Measurements from ENCODE around the gene SUSD1. TPM values are rescaled to one million over a fixed set of nuclear protein-coding genes. Genes with fewer than 3 reads are reported as not detected.

Gene SUSD1
- total and polyA plus RNA-seq, 2 experiments from 2014 or later = 4.2 to 8.4 TPM

DNA sequence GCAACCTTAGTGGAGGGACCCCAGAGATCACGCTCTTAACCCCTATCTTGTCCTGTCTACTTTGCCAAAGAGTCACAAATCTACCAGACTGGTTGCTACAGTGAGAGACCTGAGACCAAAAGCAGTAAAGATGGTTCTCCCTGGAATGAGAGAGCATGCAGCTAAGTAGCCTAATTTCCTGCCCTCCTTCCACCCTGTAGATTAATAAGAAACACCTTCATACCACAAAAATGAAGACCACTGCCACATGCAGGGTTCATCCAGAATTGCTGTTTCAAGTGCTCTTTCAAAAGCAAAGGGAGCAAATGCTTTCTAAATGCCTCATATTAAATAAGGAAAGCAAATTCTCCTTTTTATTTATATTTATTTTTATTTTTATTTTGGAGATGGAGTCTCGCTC lies 159.4 kb downstream of the SUSD1 start:
- DNase-seq = no peak
- Histone ChIP-seq H3K36me3 (ENCODE audit: low read depth) (no peaks in the 10 kb centered on the region), H3K27ac (no peak overlapping the region), H3K4me3 (no peak overlapping the region), H2AFZ (no peak overlapping the region), H3F3A (ENCODE audit: insufficient read depth) (peaks cover 45% of the 10 kb centered on the region), H3K4me2 (ENCODE audit: unreplicated experiment) (no peak overlapping the region), H3K9ac (no peak overlapping the region), H3K79me2 (ENCODE audit: insufficient read depth) (no peaks in the 10 kb centered on the region), H4K20me1 (ENCODE audit: insufficient read depth) (no peaks in the 10 kb centered on the region), H3K27me3 (replicated peaks; ENCODE audit: insufficient read depth) (no peaks in the 10 kb centered on the region), H3K4me1 (ENCODE audit: insufficient read depth) (peaks cover 37% of the 10 kb centered on the region), H3K9me2 (ENCODE audit: insufficient read depth) (no peaks in the 10 kb centered on the region), H3K9me3 (ENCODE audit: low read depth) (no peaks in the 10 kb centered on the region)
- WGBS, 2 experiments (ENCODE audit: low coverage in 1 of 2, low lambda C conversion rate in 2 of 2, missing lambda C conversion rate in 2 of 2) = 98% methylated on average over 2 of the region's 2 CpGs
- no peak for TF ChIP-seq EZH2phosphoT487 (IDR thresholded peaks at IDR 0.05; ENCODE audit: insufficient read depth, low read depth)
- no peak for TF ChIP-seq EZH2 (IDR thresholded peaks at IDR 0.05; ENCODE audit: insufficient read depth, poor library complexity, severe bottlenecking)
- in situ Hi-C loops (cut with MboI) = no loop called here

DNA sequence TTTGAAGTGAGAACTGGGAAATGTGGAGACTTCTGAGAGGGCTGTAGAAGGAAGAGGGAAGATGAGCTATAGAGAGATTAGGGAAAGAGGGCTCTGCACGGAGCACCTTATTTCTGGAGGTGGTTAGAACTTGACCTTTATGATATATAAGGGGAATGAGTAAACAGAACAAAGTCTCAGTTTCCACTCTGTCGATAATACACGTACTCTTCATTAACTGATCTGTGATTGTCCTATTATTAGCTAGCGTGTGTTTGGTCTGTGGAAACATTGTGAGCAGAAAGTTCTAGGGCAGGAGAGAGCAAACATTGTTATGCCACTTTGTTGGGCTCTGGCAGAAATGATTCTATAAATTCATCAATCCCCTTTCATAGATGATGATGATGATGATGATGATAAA lies 159.9 kb downstream of the SUSD1 start:
- H3K79me2 ChIP-seq (ENCODE audit: insufficient read depth) = no peaks in the 10 kb centered on the region
- no peaks in the 10 kb centered on the region for H3K27me3 ChIP-seq (replicated peaks; ENCODE audit: insufficient read depth)
- peaks cover 32% of the 10 kb centered on the region for H3K4me1 ChIP-seq (ENCODE audit: insufficient read depth)
- H3K4me3 ChIP-seq = no peak overlapping the region
- no peak overlapping the region for H3K4me2 ChIP-seq (ENCODE audit: unreplicated experiment)
- no peaks in the 10 kb centered on the region for H4K20me1 ChIP-seq (ENCODE audit: insufficient read depth)
- WGBS, 2 experiments (ENCODE audit: low coverage in 1 of 2, low lambda C conversion rate in 2 of 2, missing lambda C conversion rate in 2 of 2) = 96% methylated on average over 4 of the region's 4 CpGs
- no peak overlapping the region for H3K9ac ChIP-seq
- no peaks in the 10 kb centered on the region for H3K9me3 ChIP-seq (ENCODE audit: low read depth)
- no peak overlapping the region for H3K27ac ChIP-seq
- TF ChIP-seq EZH2phosphoT487 (IDR thresholded peaks at IDR 0.05; ENCODE audit: insufficient read depth, low read depth) (no peak), EZH2 (IDR thresholded peaks at IDR 0.05; ENCODE audit: insufficient read depth, poor library complexity, severe bottlenecking) (no peak)
- no peak for DNase-seq
- no peak overlapping the region for H2AFZ ChIP-seq
- peaks cover 41% of the 10 kb centered on the region for H3F3A ChIP-seq (ENCODE audit: insufficient read depth)
- in situ Hi-C loops (cut with MboI) = no loop called here
- H3K9me2 ChIP-seq (ENCODE audit: insufficient read depth) = no peaks in the 10 kb centered on the region
- H3K36me3 ChIP-seq (ENCODE audit: low read depth) = no peaks in the 10 kb centered on the region

DNA sequence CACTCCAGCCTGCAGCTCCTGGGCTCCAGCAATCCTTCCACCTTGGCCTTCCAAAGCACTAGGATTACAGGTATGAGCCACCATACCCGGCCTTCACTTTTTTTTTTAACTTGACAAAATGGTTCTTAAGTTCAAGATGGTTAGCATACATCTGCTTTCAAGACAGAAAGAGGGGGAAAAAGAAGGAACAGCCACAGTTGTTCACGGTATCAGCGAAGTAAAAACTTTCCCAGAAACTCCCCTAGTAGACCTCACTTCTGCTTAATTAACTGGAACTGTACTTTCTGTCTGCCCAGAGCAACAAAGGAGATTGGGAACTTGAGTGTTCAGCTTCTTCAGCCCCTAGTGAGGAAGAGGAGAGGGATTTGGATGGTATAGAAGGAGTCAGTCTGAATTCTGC lies 161.8 kb downstream of the SUSD1 start:
- Histone ChIP-seq H3K79me2 (ENCODE audit: insufficient read depth) (no peaks in the 10 kb centered on the region), H4K20me1 (ENCODE audit: insufficient read depth) (no peaks in the 10 kb centered on the region), H3F3A (ENCODE audit: insufficient read depth) (peaks cover 38% of the 10 kb centered on the region), H2AFZ (peak overlapping the region; percentile 56; the same call in 1 of the 2 replicates), H3K4me2 (ENCODE audit: unreplicated experiment) (peak overlapping the region; percentile 56), H3K27ac (peak overlapping the region; percentile 91), H3K36me3 (ENCODE audit: low read depth) (no peaks in the 10 kb centered on the region), H3K9ac (peak overlapping the region; percentile 64; the same call in 1 of the 2 replicates), H3K9me3 (ENCODE audit: low read depth) (no peaks in the 10 kb centered on the region), H3K9me2 (ENCODE audit: insufficient read depth) (no peaks in the 10 kb centered on the region), H3K27me3 (replicated peaks; ENCODE audit: insufficient read depth) (no peaks in the 10 kb centered on the region), H3K4me1 (ENCODE audit: insufficient read depth) (peaks cover 29% of the 10 kb centered on the region), H3K4me3 (no peak overlapping the region)
- in situ Hi-C loops (cut with MboI) = no loop called here
- WGBS, 2 experiments (ENCODE audit: low coverage in 1 of 2, low lambda C conversion rate in 2 of 2, missing lambda C conversion rate in 2 of 2) = 96 to 100% methylated on average over 3 of the region's 3 CpGs
- TF ChIP-seq EZH2 (IDR thresholded peaks at IDR 0.05; ENCODE audit: insufficient read depth, poor library complexity, severe bottlenecking) = no peak
- no peak for TF ChIP-seq EZH2phosphoT487 (IDR thresholded peaks at IDR 0.05; ENCODE audit: insufficient read depth, low read depth)
- DNase-seq = no peak

DNA sequence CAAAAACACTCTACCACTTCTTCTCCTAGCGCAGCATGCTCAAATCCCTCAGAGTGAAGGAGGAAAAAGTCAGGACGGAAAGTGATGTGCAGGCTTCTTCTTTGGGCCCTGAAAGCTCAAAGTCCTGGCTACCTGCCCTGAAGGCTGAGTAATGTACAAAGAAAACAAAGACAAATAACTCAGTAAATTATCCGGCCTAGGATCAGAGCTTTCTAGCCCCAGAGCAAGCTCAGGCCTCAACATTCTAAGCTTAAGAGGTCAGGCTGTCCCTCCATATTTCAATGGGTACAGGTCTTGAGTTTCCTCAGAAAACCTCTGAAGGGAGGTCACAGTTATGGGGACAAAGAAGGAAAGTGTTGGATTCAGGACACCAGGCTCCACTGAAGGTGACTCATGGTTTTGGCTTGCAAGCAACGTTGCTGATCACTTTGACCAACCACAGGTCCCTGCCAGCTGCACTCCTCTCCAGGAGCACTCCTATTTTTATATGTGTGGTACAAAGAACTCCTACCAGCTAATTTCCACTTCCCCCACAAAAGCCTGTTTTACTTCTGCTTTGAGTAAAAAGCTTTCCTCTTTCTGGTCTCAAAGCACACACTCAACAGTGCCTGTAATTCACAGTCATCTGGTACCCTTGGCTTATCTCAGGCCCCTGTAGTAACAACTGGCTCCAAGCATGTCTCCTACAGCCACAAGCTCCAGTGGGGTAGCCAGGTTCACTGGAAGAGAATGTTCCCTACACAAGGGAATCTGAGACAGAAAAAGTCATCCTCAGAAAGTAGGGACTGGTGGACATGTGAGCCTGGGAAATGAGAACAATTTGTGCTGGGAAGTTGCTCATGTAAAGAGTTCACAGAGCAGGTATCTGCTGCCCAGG lies 162.8 kb downstream of the SUSD1 start:
- Histone ChIP-seq H3K9me3 (ENCODE audit: low read depth) (no peaks in the 10 kb centered on the region), H2AFZ (peak overlapping the region; percentile 73), H3K4me2 (ENCODE audit: unreplicated experiment) (peak overlapping the region; percentile 56), H4K20me1 (ENCODE audit: insufficient read depth) (no peaks in the 10 kb centered on the region), H3K9me2 (ENCODE audit: insufficient read depth) (no peaks in the 10 kb centered on the region), H3K4me3 (peak overlapping the region; percentile 30; the same call in 1 of the 2 replicates), H3K27ac (peak overlapping the region; percentile 91), H3K9ac (peak overlapping the region; percentile 64), H3F3A (ENCODE audit: insufficient read depth) (peaks cover 38% of the 10 kb centered on the region), H3K4me1 (ENCODE audit: insufficient read depth) (peaks cover 29% of the 10 kb centered on the region), H3K79me2 (ENCODE audit: insufficient read depth) (no peaks in the 10 kb centered on the region), H3K27me3 (replicated peaks; ENCODE audit: insufficient read depth) (no peaks in the 10 kb centered on the region), H3K36me3 (ENCODE audit: low read depth) (no peaks in the 10 kb centered on the region)
- TF ChIP-seq EZH2 (IDR thresholded peaks at IDR 0.05; ENCODE audit: insufficient read depth, poor library complexity, severe bottlenecking) = no peak
- TF ChIP-seq EZH2phosphoT487 (IDR thresholded peaks at IDR 0.05; ENCODE audit: insufficient read depth, low read depth) = no peak
- in situ Hi-C loops (cut with MboI) = no loop called here
- 5 to 7% methylated on average over 4 of the region's 4 CpGs for WGBS, 2 experiments (ENCODE audit: low coverage in 1 of 2, low lambda C conversion rate in 2 of 2, missing lambda C conversion rate in 2 of 2)
- DNase-seq = peak; percentile 95
